ENCODE data around the gene ARID1B. TPM values are rescaled to one million over a fixed set of nuclear protein-coding genes. Genes with fewer than 3 reads are reported as not detected.

ARID1B gene
- total and polyA plus RNA-seq, 10 of the 15 experiments (the other 5 are each of a cell fraction or from before 2014, with no cell fraction given): 24.7 to 133 (median 54.6) TPM

GRCh38 chr6:157186785-157187181 lies 409.6 kb downstream of the ARID1B start:
- Histone ChIP-seq H3K9ac (ENCODE audit: control insufficient read depth, insufficient read depth, low read length) (no peak overlapping the region), H3K4me1 (ENCODE audit: control insufficient read depth, insufficient read depth, low read length) (no peaks in the 10 kb centered on the region), H3K4me2 (ENCODE audit: control insufficient read depth, insufficient read depth) (no peak overlapping the region), H3K9me3 (replicated peaks; ENCODE audit: control insufficient read depth, insufficient read depth, low read length) (no peaks in the 10 kb centered on the region), H2AFZ (ENCODE audit: control insufficient read depth, low read depth, low read length) (no peak overlapping the region), H3K36me3 (ENCODE audit: control insufficient read depth in 2 of 2, insufficient read depth in 2 of 2, low read length in 1 of 2) (peaks cover 22 to 55% of the 10 kb centered on the region in 2 experiments), H3K27ac (ENCODE audit: control insufficient read depth, insufficient read depth) (no peak overlapping the region), H3K4me3 (no peak overlapping the region), H3K27me3 (replicated peaks in 1 of 2; ENCODE audit: control insufficient read depth in 2 of 2, insufficient read depth in 2 of 2, low read length in 1 of 2) (no peaks in the 10 kb centered on the region), H4K20me1 (ENCODE audit: control insufficient read depth, insufficient read depth) (no peaks in the 10 kb centered on the region), H3K79me2 (ENCODE audit: control insufficient read depth, insufficient read depth, low read length) (no peaks in the 10 kb centered on the region)
- no TSS peak for BruUV-seq (replicated peaks)
- DNase-seq (ENCODE audit: low read depth, low spot score): no peak
- peak; percentile 25; the same call in 2 of the 3 replicates for ATAC-seq
- FAIRE-seq: no peak
- TF ChIP-seq CBX5 (IDR thresholded peaks at IDR 0.05; ENCODE audit: low read depth) (no peak), GABPA (IDR thresholded peaks at IDR 0.05; ENCODE audit: low read depth) (no peak), ZBTB40 (IDR thresholded peaks at IDR 0.05; ENCODE audit: borderline replicate concordance) (no peak), BCL11A (IDR thresholded peaks at IDR 0.05; ENCODE audit: low read depth, low read length) (no peak), BMI1 (IDR thresholded peaks at IDR 0.05; ENCODE audit: borderline replicate concordance) (no peak), SKIL (IDR thresholded peaks at IDR 0.05; ENCODE audit: low read depth, poor library complexity, severe bottlenecking) (no peak), RELB (IDR thresholded peaks at IDR 0.05; ENCODE audit: low read depth) (no peak), RFX5 (IDR thresholded peaks at IDR 0.05; ENCODE audit: low read depth, low read length) (no peak), SMC3 (IDR thresholded peaks at IDR 0.05; ENCODE audit: borderline replicate concordance, low read length) (no peak), DPF2 (IDR thresholded peaks at IDR 0.05) (no peak), TCF7 (IDR thresholded peaks at IDR 0.05; ENCODE audit: borderline replicate concordance) (no peak), SIX5 (IDR thresholded peaks at IDR 0.05; ENCODE audit: low read depth, low read length, severe bottlenecking) (no peak), ZNF687 (IDR thresholded peaks at IDR 0.05) (no peak)
- SMC1A ChIA-PET (ENCODE audit: uncharacterized antibody, unreplicated experiment): interaction anchor here (1.0 to 1.8 kb wide), 2 partner anchors 151 to 155 kb away, joined by 3 to 4 read pairs; no protein-coding TSS in a partner anchor
- in situ Hi-C loops (cut with MboI) (no loop called here), intact Hi-C loops (cut with micrococcal nuclease; ENCODE audit: unreplicated experiment) (loop anchor here (5.0 to 10.0 kb wide), 2 partner anchors 152 to 624 kb away; no protein-coding TSS in a partner anchor)
- CTCF ChIA-PET: interaction anchor here (0.6 to 1.0 kb wide), 2 partner anchors 17 to 88 kb away, joined by 3 read pairs; no protein-coding TSS in a partner anchor
- POLR2A ChIA-PET: no interaction called here
- 24% methylated on average over 3 of the region's 3 CpGs for WGBS (ENCODE audit: insufficient coverage, insufficient replicate concordance, low lambda C conversion rate, missing lambda C conversion rate)
- RAD21 ChIA-PET (ENCODE audit: unreplicated experiment): no interaction called here

All from GM12878 (cell line).